Limb (tissue), 2 donors: ENCODE data around the gene FAM114A1.
A peak's percentile ranks its signal among the peaks of the same experiment; 100 is the strongest.
"Not testable (repeated sequence)": the region's sequence is repeated elsewhere in the genome, so short reads cannot be mapped to it uniquely, and the experiment has no call there.

ENCODE experiments used
- DNase-seq, 2 donors: peaks; one replicate each; pipeline ENCODE4 v3.0.0-alpha.2; 2016; ENCODE audit errors: extremely low spot score in 2 of 2

Gene FAM114A1

GRCh38 chr4:38967260-38968095, 99.9 kb downstream of the FAM114A1 start:
- no peak for DNase-seq

GRCh38 chr4:38968668-38969067, 101.1 kb downstream of the FAM114A1 start:
- no peak for DNase-seq

- DNase-seq: no peak
Observed at GRCh38 chr4:38976308-38976707, 108.7 kb downstream of the FAM114A1 start.

- DNase-seq: no peak
Observed at GRCh38 chr4:38979081-38979480, 111.5 kb downstream of the FAM114A1 start.

- DNase-seq: no peak
Observed at GRCh38 chr4:38979511-38980230, 112.1 kb downstream of the FAM114A1 start.

- no peak for DNase-seq
Observed at GRCh38 chr4:38980903-38981676, 113.5 kb downstream of the FAM114A1 start.

- DNase-seq: no peak
Observed at GRCh38 chr4:38982361-38983095, 114.9 kb downstream of the FAM114A1 start.

- DNase-seq: no peak
Observed at GRCh38 chr4:38983291-38983690, 115.7 kb downstream of the FAM114A1 start.

- DNase-seq: peak in 1 of 2 donors; percentile 10
Observed at GRCh38 chr4:38983787-38984598, 116.4 kb downstream of the FAM114A1 start.

GRCh38 chr4:38985410-38986100, 117.9 kb downstream of the FAM114A1 start:
- DNase-seq: no peak

GRCh38 chr4:38987491-38987890, 119.9 kb downstream of the FAM114A1 start:
- no peak for DNase-seq

GRCh38 chr4:38988353-38988752, 120.7 kb downstream of the FAM114A1 start:
- DNase-seq: not testable (repeated sequence)

GRCh38 chr4:38989487-38989886, 121.9 kb downstream of the FAM114A1 start:
- DNase-seq: no peak

GRCh38 chr4:38990241-38990640, 122.6 kb downstream of the FAM114A1 start:
- no peak for DNase-seq

- no peak for DNase-seq
Observed at GRCh38 chr4:38993683-38994082, 126.1 kb downstream of the FAM114A1 start.

- DNase-seq: no peak
Observed at GRCh38 chr4:38994135-38994534, 126.5 kb downstream of the FAM114A1 start.
